ENCODE data around the gene OR2T6. TPM values are rescaled to one million over a fixed set of nuclear protein-coding genes. Genes with fewer than 3 reads are reported as not detected.
"Not testable (repeated sequence)": the region's sequence is repeated elsewhere in the genome, so short reads cannot be mapped to it uniquely, and the experiment has no call there.

The OR2T6 gene
- total RNA-seq, 2 experiments from 2014 or later, result not detected

DNA sequence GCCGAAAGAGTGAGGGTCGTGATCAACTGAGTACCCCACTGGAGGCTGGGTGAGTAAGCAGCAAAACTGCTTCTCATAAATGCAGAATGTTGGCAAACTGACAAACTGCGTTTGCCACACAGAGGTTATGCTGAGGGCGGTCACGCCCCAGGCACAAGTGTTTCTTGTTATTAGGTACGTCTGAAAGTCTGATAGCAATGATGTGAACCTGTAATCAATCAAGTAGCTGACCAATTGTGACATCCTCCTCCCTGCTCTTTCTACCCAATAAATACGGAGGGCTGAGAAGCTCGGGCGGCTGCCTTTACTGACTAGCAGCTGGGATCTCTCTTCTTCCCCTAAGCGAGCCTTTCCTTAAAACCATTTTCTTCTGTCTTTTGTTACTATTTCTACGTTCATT lies 56.1 kb downstream of the OR2T6 start:
- CTCF ChIA-PET; H3K27me3 Mint-ChIP-seq; H3K9me3 ChIP-seq (ENCODE audit: control insufficient read depth in 1 of 2, insufficient read depth in 1 of 2, low read length in 2 of 2); H3K4me1 ChIP-seq (ENCODE audit: insufficient read depth, low read length); ATAC-seq (ENCODE audit: poor library complexity); H3K4me3 ChIP-seq (ENCODE audit: low read length); H3K36me3 ChIP-seq (ENCODE audit: insufficient read depth, low read length); H3K27me3 ChIP-seq (ENCODE audit: control insufficient read depth in 1 of 2, insufficient read depth in 2 of 2, low read length in 2 of 2); DNase-seq; H3K36me3 Mint-ChIP-seq (ENCODE audit: low read depth); H3K27ac Mint-ChIP-seq; H3K4me1 Mint-ChIP-seq (ENCODE audit: low read depth); intact Hi-C loops (cut with DNase I, micrococcal nuclease); POLR2A ChIA-PET; H3K4me3 Mint-ChIP-seq; H3K9me3 Mint-ChIP-seq; H3K27ac ChIP-seq (ENCODE audit: low read depth in 1 of 2, low read length in 2 of 2): not testable (repeated sequence)

DNA sequence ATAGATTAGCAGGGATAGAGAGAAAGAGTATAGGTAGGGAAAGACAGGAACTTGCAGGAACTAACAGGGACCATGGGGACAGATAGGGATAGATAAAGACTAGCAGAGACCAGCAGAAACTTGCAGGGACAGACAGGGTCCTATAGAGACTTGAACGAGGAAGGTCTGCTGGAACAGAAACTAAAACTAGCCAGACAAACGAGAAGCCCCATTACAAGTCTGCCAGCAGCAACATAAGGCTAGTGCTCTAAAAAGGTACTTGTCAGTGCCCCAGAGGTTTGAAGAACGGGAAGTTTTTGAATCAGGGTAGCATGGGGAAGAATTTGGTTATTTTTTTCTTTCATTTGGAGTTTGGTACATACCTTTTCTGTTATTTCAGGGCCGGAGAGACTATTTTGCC lies 56.7 kb downstream of the OR2T6 start:
- H3K36me3 ChIP-seq (ENCODE audit: insufficient read depth, low read length); POLR2A ChIA-PET; H3K27ac ChIP-seq (ENCODE audit: low read depth in 1 of 2, low read length in 2 of 2); H3K27me3 ChIP-seq (ENCODE audit: control insufficient read depth in 1 of 2, insufficient read depth in 2 of 2, low read length in 2 of 2); H3K9me3 ChIP-seq (ENCODE audit: control insufficient read depth in 1 of 2, insufficient read depth in 1 of 2, low read length in 2 of 2); H3K9me3 Mint-ChIP-seq; H3K27ac Mint-ChIP-seq; H3K36me3 Mint-ChIP-seq (ENCODE audit: low read depth); H3K4me3 ChIP-seq (ENCODE audit: low read length); H3K4me1 Mint-ChIP-seq (ENCODE audit: low read depth); DNase-seq; H3K4me3 Mint-ChIP-seq; CTCF ChIA-PET; intact Hi-C loops (cut with DNase I, micrococcal nuclease); H3K4me1 ChIP-seq (ENCODE audit: insufficient read depth, low read length); H3K27me3 Mint-ChIP-seq; ATAC-seq (ENCODE audit: poor library complexity): not testable (repeated sequence)

DNA sequence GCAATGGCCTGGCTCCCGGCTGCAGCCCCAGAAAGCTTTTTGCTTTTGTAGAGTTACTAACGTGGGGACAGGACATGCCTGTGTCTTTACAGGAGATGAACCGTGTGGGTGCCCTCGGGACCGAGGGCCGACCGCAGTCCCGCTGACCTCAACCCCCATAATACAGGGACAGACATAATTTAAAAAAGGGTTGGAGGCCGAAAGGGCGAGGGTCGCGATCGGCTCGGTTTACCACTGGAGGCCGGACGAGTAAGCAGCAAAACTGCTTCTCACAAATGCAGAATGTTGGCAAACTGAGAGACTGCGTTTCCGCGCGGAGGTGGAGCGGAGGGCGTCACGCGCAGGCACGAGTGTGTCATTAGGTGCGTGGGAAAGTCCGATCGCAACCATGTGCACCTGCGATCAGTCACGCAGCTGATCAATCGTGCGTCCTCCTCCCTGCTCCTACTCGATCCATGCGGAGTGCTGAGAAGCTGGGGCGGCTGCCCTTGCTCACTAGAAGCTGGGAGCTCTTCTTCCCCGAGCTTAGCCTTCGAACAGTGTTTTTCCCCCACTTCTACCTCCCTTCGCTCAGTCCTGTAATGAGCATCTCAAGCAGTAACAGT lies 58.4 kb downstream of the OR2T6 start:
- CTCF ChIA-PET; H3K9me3 ChIP-seq (ENCODE audit: control insufficient read depth in 1 of 2, insufficient read depth in 1 of 2, low read length in 2 of 2); H3K27me3 ChIP-seq (ENCODE audit: control insufficient read depth in 1 of 2, insufficient read depth in 2 of 2, low read length in 2 of 2); intact Hi-C loops (cut with DNase I, micrococcal nuclease); H3K36me3 Mint-ChIP-seq (ENCODE audit: low read depth); H3K27ac ChIP-seq (ENCODE audit: low read depth in 1 of 2, low read length in 2 of 2); H3K36me3 ChIP-seq (ENCODE audit: insufficient read depth, low read length); ATAC-seq (ENCODE audit: poor library complexity); H3K9me3 Mint-ChIP-seq; H3K4me1 ChIP-seq (ENCODE audit: insufficient read depth, low read length); POLR2A ChIA-PET; H3K27ac Mint-ChIP-seq; DNase-seq; H3K4me3 ChIP-seq (ENCODE audit: low read length); H3K27me3 Mint-ChIP-seq; H3K4me3 Mint-ChIP-seq; H3K4me1 Mint-ChIP-seq (ENCODE audit: low read depth): not testable (repeated sequence)

DNA sequence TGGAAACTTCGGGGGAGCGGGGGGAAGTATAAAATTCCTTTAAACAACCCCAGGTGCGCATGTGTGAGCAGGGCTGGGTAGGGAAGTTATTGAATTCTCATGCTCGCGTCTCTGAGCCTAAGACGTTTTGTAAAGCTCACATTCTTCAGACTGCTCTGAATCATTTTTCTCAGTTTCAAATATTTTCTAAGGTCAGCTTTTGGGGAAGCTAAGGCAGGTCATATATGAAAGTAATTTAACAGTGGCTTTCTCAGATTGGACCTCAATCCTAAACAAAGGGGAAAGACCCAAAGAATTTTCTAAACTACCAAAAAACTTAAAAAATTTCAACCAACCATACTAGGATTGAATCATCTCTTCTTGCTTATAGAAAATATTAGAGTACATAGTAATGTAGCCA lies 59.4 kb downstream of the OR2T6 start:
- H3K9me3 ChIP-seq (ENCODE audit: control insufficient read depth in 1 of 2, insufficient read depth in 1 of 2, low read length in 2 of 2); H3K27ac ChIP-seq (ENCODE audit: low read depth in 1 of 2, low read length in 2 of 2); CTCF ChIA-PET; H3K4me1 ChIP-seq (ENCODE audit: insufficient read depth, low read length); H3K36me3 Mint-ChIP-seq (ENCODE audit: low read depth); POLR2A ChIA-PET; H3K4me3 Mint-ChIP-seq; H3K27ac Mint-ChIP-seq; H3K36me3 ChIP-seq (ENCODE audit: insufficient read depth, low read length); H3K27me3 Mint-ChIP-seq; H3K4me3 ChIP-seq (ENCODE audit: low read length); H3K27me3 ChIP-seq (ENCODE audit: control insufficient read depth in 1 of 2, insufficient read depth in 2 of 2, low read length in 2 of 2); ATAC-seq (ENCODE audit: poor library complexity); H3K4me1 Mint-ChIP-seq (ENCODE audit: low read depth); intact Hi-C loops (cut with DNase I, micrococcal nuclease); DNase-seq; H3K9me3 Mint-ChIP-seq: not testable (repeated sequence)

DNA sequence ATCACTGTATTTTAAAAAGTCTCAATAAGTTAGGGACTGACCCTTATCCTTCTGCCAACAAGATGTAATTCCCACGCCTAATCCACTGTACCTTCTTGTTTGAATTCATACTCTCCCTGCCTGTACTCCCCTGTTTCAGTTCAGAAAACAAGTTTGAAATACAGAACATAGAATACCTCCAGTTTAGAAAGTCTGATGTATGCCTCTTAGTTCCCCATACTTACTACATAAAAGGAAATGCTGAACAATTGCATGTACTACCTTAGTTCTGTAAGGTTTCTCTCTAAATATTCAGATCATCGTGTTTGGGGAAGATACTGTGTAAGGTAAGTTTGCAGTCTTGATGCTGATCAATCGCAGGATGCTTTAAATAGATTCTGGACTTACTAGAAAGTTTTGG lies 60.8 kb downstream of the OR2T6 start:
- intact Hi-C loops (cut with DNase I, micrococcal nuclease); DNase-seq; POLR2A ChIA-PET; H3K27me3 ChIP-seq (ENCODE audit: control insufficient read depth in 1 of 2, insufficient read depth in 2 of 2, low read length in 2 of 2); H3K4me3 ChIP-seq (ENCODE audit: low read length); CTCF ChIA-PET; H3K4me1 ChIP-seq (ENCODE audit: insufficient read depth, low read length); H3K9me3 ChIP-seq (ENCODE audit: control insufficient read depth in 1 of 2, insufficient read depth in 1 of 2, low read length in 2 of 2); H3K36me3 ChIP-seq (ENCODE audit: insufficient read depth, low read length); H3K4me1 Mint-ChIP-seq (ENCODE audit: low read depth); H3K27ac ChIP-seq (ENCODE audit: low read depth in 1 of 2, low read length in 2 of 2); H3K36me3 Mint-ChIP-seq (ENCODE audit: low read depth); ATAC-seq (ENCODE audit: poor library complexity); H3K27me3 Mint-ChIP-seq; H3K27ac Mint-ChIP-seq; H3K9me3 Mint-ChIP-seq; H3K4me3 Mint-ChIP-seq: not testable (repeated sequence)

DNA sequence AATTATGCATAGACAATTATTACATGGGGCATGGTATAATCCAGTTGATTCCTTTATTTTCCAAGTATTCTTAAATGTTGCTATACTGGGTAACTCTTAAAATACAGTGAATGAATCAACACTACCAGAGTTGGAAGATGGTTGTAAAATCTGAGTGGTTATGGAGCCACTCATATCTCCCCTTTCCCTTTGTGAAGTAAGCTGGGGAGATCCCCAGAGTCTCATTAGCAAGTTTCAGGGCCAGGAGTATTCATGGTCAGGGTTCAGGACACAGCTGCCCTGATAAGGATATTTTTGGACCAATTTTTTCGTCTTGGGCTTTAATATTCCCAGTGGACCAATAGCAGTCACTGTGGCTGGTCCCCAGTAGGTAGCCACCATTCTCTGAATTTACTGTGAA lies 63.1 kb downstream of the OR2T6 start:
- H3K4me3 ChIP-seq (ENCODE audit: low read length); H3K4me1 Mint-ChIP-seq (ENCODE audit: low read depth); H3K27me3 Mint-ChIP-seq; H3K4me1 ChIP-seq (ENCODE audit: insufficient read depth, low read length); H3K36me3 ChIP-seq (ENCODE audit: insufficient read depth, low read length); intact Hi-C loops (cut with DNase I, micrococcal nuclease); H3K9me3 ChIP-seq (ENCODE audit: control insufficient read depth in 1 of 2, insufficient read depth in 1 of 2, low read length in 2 of 2); H3K27ac ChIP-seq (ENCODE audit: low read depth in 1 of 2, low read length in 2 of 2); CTCF ChIA-PET; H3K4me3 Mint-ChIP-seq; ATAC-seq (ENCODE audit: poor library complexity); DNase-seq; H3K27ac Mint-ChIP-seq; H3K9me3 Mint-ChIP-seq; H3K27me3 ChIP-seq (ENCODE audit: control insufficient read depth in 1 of 2, insufficient read depth in 2 of 2, low read length in 2 of 2); H3K36me3 Mint-ChIP-seq (ENCODE audit: low read depth); POLR2A ChIA-PET: not testable (repeated sequence)

DNA sequence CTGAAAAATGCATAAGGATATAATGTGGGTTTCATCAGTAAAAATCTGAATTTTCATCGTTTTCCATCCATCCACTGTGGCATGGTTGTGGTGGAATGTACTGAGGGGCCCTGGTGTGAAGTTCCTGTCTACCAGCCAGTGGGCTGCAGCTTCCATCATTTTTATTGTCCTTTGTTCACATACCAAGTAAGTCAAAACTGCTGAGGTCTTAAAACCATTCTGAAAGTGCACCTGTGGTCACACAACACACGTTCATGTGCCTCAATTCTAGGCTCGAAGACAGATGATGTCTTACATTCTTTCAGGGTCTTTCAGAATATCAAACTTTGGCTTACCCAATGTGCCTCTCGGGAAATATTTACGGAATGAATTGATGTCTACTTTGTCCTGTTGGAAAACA lies 63.7 kb downstream of the OR2T6 start:
- H3K4me1 Mint-ChIP-seq (ENCODE audit: low read depth); H3K27me3 ChIP-seq (ENCODE audit: control insufficient read depth in 1 of 2, insufficient read depth in 2 of 2, low read length in 2 of 2); POLR2A ChIA-PET; H3K4me1 ChIP-seq (ENCODE audit: insufficient read depth, low read length); DNase-seq; H3K9me3 Mint-ChIP-seq; H3K9me3 ChIP-seq (ENCODE audit: control insufficient read depth in 1 of 2, insufficient read depth in 1 of 2, low read length in 2 of 2); CTCF ChIA-PET; H3K4me3 Mint-ChIP-seq; H3K36me3 ChIP-seq (ENCODE audit: insufficient read depth, low read length); intact Hi-C loops (cut with DNase I, micrococcal nuclease); H3K27ac ChIP-seq (ENCODE audit: low read depth in 1 of 2, low read length in 2 of 2); H3K27ac Mint-ChIP-seq; H3K36me3 Mint-ChIP-seq (ENCODE audit: low read depth); ATAC-seq (ENCODE audit: poor library complexity); H3K27me3 Mint-ChIP-seq; H3K4me3 ChIP-seq (ENCODE audit: low read length): not testable (repeated sequence)
